NCI-H2227 treated with DMSO at 0.1 percent for 48 hours (cell line): ENCODE measurements around the gene HAUS1.
"Not testable (repeated sequence)": the region's sequence is repeated elsewhere in the genome, so short reads cannot be mapped to it uniquely, and the experiment has no call there.

Experiments used
- DNase-seq: peaks from one replicate; lab custom pipeline; 2025; lab: John Stamatoyannopoulos, UW

HAUS1 gene

DNA sequence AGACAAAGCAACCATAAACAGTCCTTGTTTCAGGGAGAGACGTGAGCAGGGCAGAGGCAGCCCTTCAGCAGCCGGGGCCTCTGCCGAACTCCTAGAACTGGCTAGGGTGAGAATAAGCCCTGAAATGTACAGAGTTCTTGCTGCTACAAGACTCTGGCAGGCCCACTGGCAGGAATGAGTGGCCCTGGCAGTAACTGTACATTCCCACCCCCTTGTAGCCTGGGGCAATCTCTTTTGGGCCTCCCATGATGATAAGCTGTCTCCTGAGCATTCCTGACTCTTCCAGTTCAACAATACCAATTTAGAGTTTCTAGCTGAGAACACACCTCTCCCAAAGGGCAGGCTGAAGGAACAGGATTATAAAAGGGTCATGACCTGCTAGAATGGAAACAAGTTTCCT is 54.3 kb downstream of the HAUS1 start:
- DNase-seq, result no peak

DNA sequence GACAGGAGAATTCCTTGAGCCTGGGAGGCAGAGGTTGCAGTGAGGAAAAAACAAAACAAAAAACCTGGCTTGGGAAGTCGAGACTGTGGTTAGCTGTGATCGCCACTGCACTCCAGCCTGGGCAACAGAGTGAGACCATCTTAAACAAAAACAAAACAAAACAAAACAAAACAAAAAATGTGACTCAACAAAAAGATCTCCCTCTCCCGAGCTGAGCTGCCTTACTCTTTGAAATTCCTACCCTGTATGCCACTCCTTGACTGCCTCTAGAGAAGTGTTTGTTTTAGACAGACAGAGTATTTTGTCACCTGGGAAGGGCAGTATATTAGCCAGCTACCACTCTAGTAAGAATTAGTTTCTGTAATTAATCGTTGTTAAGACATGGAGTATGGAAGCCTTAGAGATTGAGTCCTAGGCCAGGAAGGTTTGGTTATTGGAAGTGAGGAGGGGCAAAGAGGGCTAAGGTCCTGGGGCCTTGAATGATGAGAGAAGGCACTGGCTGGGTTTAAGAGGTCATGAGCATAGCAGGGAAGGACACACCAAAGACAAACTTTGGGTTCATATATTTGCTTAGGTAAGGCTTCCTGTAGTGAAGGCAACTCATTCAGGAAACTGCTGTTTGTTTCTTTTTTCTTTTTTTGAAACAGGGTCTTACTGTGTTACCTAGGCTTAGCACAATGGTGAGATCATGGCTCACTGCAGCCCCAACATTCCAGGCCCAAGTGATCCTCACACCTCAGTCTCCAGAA is 56.0 kb downstream of the HAUS1 start:
- no peak for DNase-seq

DNA sequence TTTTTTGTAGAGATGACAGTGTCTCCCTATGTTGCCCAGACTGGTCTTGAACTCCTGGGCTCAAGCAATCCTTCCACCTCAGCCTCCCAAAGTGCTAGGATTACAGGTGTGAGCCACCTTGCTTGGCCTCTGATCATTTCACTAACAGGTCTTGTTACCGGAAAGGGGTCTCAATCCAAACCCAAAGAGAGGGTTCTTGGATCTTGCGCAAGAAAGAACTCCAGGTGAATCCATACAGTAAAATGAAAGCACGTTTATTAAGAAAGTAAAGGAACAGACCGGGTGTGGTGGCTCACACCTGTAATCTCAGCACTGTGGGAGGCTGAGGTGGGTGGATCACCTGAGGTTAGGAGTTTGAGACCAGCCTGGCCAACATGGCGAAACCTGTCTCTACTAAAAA is 56.7 kb downstream of the HAUS1 start:
- DNase-seq, result not testable (repeated sequence)

DNA sequence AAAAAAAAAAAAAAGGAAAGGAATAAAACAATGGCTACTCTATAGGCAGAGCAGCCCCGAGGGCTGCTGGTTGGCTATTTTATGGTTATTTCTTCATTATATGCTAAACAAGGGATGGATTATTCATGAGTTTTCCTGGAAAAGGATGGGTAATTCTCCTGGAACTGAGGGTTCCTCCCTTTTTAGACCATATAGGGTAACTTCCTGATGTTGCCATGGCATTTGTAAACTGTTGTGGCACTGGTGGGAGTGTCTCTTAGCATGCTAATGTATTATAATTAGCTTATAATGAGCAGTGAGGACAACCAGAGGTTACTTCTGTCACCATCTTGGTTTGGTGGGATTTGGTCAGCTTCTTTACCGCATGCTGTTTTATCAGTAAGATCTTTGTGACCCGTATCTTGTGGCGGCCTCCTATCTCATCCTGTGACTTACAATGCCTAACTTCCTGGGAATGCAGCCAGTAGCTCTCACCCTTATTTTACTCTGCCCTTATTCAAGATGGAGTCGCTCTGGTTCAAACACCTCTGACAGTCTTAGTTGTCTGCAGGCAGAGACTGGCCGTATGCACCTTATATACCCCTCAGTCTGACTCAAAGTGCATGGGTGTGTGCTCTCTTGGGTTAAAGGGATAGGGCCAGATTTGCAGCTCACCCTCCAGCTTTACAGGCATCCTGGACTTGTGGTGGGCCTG is 57.7 kb downstream of the HAUS1 start:
- no peak for DNase-seq

DNA sequence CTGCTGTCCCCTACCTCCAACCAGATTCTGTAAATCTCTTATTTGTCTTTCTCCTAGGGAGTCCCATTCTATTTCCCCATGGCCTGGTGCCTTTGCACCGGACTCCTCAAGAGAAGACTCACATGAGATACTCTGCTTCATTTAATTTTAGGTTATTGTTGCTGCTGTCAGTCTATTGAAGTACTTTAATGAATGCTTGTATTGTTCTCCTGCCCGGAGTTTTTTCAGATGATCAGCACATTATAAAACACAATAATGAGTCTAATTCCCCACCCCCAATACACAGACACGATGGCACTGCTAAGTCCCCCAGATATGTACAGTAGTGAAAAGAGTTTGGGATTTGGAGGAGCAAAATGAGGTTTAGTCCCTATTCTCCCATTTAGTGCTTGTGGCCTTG is 58.9 kb downstream of the HAUS1 start:
- peak; percentile 81 for DNase-seq

DNA sequence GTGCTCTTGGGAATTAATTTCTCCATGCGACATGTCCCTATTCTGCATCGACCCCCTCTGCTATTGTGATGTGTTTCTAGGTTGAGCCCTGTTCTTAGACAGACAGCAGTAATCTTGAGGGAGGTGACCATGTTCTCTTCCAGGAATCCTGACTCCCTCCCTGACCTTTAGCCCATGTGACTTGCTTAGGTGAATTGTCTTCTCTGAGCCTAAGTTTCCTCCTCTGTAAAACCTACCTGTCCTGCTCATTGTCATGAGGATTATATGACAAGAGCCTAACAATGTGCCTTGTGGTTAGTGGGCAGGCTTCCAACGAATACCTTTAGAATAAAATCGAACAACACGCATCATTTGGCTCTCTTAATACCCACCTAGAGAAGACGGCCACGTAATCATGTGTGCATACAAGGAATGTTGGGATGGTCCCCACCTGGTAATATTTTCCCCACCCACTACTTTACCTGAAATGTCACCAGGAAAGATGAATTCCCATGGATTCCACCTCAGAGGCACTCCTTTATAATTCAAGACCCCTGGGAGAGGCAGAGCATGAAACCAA is 59.8 kb downstream of the HAUS1 start:
- no peak for DNase-seq

DNA sequence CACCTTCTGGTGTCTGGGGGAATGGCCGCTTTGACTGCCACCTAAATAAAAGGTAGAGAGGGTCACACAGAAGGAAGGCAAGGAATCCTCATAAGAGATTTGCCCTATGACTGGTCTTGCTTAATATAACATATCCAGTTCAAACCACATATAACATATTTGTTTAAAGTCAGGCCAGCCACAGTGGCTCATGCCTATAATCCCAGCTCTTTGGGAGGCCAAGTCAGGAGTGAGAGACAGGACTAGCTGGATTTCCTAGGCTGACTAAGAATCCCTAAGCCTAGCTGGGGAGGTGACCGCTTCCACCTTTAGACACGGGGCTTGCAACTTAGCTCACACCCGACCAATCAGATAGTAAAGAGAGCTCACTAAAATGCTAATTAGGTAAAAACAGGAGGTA is 60.3 kb downstream of the HAUS1 start:
- not testable (repeated sequence) for DNase-seq

DNA sequence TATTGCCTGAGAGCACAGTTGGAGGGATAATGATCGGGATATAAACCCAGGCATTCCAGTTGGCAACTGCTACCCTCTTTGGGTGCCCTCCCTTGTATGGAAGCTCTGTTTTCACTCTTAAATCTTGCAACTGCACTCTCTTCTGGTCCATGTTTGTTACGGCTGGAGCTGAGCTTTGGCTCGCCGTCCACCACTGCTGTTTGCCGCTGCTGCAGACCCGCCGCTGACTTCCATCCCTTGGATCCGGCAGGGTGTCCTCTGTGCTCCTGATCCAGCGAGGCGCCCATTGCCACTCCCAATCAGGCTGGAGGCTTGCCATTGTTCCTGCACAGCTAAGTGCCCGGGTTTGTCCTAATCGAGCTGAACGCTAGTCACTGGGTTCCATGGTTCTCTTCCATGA is 60.7 kb downstream of the HAUS1 start:
- DNase-seq, result no peak

DNA sequence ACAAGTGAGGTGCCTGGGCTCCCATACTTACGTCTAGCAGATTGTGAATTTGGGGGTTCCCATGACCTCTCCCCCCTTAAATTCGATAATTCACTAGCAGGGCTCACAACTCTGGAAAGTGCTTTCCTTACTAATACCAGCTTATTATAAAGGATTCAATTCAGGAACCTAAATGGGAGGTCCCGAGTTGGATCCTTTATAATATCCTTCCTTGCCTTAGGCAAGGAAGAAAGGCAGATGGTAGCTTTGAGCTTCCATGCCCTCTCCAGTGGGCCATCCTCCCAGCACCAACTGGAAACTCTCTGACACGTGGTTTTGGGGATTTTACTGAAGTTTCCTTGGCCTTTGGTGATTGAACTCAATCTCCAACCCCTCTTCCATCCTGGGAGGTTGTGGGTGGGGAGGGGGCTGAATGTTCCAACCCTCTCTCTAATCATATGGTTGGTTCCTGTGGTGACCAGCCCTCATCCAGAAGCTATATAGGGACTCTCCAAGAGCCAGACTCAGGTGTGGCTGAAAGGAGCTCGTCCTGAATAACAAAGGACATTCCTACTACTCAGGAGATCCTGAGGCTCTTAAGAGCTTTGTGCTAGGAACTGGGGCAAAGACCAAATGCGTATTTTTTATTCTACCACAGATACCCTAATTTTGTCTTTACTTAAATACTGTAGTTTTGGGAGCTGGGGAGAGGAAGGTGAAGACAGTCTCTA is 62.2 kb downstream of the HAUS1 start:
- no peak for DNase-seq

DNA sequence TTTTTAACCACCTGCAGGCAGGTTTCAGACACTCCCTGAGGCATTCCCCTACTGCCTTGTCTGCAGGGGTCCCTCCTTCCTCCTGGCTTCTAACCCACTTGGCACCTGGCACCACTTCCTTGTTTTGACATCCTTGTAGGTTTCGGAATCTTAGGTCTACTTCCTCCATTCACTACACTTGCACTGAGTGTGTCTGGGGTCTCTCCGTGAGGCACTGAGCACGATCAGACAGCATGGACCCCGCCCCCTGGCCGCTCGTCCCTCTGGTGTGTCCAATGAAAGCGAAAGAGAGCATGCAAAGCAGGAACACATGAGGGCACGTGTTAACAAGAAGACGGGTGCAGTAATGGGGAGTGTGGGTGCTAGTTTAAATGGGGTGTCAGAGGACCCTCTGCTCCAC is 63.8 kb downstream of the HAUS1 start:
- no peak for DNase-seq

DNA sequence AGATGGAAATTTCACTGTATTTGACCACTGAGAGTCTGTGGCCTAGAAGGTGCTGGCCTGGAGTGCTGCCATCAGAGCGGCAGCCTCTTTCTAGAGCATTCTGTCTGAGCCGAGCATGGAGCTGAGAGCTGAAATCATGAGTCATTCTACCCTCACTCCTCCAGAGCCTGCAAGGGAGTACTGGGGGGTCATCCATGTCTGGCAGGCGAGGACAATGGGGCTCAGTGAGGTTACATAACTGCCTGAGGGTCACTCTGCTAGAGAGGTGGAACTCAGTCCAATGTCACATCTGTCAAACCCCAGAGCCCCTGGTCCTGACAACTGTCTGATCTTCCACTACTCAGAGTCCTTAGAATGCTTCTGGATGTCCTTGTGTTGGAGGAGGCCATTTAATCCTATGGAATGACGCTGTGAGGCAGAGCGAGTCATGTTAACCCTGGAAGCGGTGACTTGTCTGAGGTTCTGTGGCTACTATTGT is 65.3 kb downstream of the HAUS1 start:
- DNase-seq, result no peak

DNA sequence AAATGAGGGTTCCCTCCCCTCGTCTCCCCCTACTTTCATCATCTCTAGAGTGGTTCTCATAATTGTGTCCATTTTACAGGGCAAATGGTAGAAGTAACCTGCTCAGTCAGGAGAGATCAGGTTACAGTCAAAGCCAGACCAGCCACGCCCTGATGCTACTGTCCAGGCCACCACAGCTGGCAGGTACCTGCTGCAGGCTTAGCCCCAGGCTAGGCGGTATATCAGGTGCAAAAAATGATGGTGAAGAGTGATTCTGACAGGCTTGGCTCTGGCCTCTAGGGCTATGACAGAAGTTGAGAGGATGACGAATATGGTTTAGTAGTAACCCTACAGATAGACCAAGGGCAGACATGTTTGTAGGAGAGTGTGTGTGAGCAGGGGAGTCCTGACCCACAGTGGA is 67.1 kb downstream of the HAUS1 start:
- DNase-seq, result no peak

DNA sequence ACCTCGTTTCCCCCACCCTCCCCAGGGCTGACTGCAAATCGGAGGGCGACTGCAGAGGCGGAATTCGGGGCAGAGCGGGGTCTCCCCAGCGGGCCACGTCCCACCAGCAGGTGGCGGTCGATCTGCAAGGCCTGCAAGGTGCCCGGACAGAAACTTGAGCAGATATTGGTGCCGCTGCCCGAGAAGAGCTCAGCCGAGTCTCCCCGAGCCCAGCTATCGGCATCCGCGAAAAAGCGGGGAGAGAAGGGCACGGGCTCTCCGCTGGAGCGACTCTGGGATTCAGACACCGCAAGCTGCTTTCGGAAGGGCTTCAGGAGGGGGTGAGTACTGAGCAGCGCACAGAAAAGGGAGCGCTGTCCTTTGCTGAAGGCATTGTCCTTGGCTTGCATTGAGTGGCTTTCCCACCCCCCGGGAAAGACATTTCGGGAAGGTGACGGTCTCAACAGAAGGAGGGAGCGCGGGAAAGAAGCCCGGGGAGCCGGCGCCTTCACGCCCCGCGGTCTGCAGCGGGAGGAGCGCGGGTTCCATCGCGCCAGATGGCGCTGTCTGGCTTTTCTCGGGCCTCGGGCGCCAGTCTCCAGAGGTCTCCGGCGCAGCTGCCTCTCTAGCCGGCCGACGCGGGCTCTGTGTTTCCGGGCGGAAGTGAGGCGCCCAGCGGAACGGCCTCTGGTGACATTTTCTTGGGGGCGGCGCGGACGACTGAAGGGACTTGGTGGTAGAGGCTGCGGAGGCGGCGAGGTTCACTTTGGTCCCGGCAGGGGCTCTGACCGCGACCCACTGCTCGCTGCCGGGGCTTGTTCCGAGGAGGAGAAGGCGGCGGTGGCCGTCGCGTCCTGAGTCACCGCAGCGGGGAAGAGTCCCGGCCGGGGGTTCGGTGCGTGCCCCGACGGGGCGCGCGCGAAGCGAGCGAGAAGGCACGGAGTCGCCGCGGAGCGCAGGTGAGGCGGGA is 69.5 kb downstream of the HAUS1 start:
- DNase-seq, result peak; percentile 95

DNA sequence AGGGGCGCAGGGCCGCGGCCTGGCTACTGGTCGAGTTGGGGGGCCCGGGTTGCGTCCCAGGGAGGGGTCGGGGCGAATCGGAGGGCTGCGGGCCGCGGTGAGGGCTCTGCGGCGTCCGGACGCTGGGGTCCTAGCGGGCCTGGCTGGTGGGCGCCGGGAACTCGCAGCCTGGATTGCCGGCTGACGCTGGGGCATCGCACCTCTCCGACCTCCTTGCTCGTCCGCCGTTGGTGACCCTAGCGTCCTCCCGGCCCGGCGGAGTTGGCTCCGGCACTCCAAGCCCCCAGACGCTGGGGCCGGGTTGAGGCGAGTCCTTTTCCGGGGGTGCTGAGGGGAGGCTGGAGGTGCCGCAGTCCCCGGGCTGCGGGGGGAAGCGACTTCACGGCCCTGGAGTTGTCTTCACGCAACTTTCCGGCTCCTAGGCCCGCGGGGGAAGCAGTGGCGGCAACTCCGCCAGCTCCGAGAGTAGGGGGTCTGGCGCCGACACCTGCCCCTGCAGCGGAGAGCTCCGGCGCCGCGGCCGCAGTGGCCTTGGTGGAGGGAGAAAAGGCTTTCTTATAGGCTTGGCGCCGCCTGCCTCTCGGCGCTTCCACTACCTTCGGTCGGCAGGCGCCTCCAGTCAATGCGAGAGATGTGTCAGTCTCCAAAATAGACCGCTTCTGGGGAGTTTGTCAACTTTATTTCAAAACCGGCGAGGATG is 70.3 kb downstream of the HAUS1 start:
- no peak for DNase-seq

DNA sequence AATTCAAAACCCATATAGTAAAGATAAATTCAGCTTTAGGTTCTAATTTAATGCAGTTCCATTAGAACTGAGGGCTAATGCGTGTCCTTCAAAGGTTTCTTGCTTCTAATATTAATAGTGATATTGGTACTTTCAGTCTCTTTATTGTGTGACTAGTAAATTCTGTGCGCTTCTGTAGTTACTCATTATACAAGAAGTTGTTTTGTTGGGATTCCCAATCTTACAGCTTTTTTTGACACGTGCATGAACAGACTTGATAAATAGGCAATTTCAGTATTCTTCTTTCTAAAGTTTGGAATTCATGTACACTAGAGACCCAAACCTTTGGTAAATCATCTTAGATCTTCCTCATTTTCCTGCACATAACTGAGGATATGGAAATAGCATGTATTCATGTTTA is 71.8 kb downstream of the HAUS1 start:
- DNase-seq, result no peak
